ENCODE data around the gene PSME3IP1.

DNA sequence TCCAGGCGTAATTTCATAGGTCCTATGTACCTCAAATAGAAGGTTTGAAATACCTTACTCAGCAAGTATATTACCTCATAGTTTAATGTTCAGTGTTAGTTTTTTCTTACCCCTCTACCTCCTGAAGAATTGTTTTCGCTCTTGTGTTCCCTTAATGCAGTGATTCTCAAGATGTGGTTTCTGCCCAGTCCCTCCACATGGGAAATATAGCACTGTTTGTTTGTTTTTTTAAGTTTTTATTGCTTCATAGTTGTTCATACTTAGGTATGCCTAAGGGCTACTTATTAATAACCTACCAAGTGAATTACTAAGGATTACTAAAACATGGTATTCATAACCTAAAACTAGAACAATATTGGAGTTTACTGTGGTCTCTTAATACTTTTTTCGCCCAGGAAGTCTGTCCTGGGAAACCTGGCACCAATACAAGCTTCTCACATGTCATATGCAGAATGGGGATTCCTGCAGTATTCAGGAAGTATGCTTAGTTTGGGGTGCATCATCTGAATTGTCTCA is 5.3 kb upstream of the PSME3IP1 start:
- TF ChIP-seq, protein P1, sequence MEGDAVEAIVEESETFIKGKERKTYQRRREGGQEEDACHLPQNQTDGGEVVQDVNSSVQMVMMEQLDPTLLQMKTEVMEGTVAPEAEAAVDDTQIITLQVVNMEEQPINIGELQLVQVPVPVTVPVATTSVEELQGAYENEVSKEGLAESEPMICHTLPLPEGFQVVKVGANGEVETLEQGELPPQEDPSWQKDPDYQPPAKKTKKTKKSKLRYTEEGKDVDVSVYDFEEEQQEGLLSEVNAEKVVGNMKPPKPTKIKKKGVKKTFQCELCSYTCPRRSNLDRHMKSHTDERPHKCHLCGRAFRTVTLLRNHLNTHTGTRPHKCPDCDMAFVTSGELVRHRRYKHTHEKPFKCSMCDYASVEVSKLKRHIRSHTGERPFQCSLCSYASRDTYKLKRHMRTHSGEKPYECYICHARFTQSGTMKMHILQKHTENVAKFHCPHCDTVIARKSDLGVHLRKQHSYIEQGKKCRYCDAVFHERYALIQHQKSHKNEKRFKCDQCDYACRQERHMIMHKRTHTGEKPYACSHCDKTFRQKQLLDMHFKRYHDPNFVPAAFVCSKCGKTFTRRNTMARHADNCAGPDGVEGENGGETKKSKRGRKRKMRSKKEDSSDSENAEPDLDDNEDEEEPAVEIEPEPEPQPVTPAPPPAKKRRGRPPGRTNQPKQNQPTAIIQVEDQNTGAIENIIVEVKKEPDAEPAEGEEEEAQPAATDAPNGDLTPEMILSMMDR (optimal IDR thresholded peaks at IDR 0.05 in 1 of 3, IDR thresholded peaks at IDR 0.05 in 1 of 3, conservative IDR thresholded peaks at IDR 0.05 in 1 of 3; ENCODE audit: extremely low read depth in 1 of 3, insufficient read depth in 2 of 3, low read length in 3 of 3), result no peak
- no peak for TF ChIP-seq EZH2 (IDR thresholded peaks at IDR 0.05; ENCODE audit: low read length)
